ENCODE data around the gene ABCA4.

The ABCA4 gene

GRCh38 chr1:94084547-94084946, 36.4 kb downstream of the ABCA4 start:
- no peak overlapping the region for H3K4me3 ChIP-seq (replicated peaks in 1 of 2; ENCODE audit: low read depth in 2 of 2, low read length in 2 of 2)
- DNase-seq (ENCODE audit: low read depth in 2 of 2): no peak
- TF ChIP-seq CTCF (IDR thresholded peaks at IDR 0.05; ENCODE audit: low read depth, low read length): no peak

DNA sequence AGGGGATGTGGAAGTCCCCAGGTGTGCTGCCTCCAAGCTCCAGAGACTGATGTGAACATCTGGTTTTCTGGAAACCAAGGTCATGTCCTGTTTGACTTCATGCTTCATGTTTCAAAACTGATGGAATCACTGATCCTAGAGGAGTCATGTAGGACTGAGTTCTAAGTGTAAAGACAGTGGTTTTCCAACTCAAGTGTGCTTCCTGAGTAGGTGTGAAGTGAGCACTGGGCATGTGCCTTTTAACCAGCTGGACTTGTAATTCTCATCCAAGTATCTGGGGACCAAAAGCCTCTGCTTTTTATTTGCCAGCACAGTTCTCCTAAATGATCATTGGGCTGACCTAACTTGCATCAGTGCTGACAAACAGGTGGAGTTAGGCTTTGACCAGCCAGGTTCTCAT, 36.9 kb downstream of the ABCA4 start:
- no peak for DNase-seq (ENCODE audit: low read depth in 2 of 2)
- H3K4me3 ChIP-seq (replicated peaks in 1 of 2; ENCODE audit: low read depth in 2 of 2, low read length in 2 of 2): no peak overlapping the region
- TF ChIP-seq CTCF (IDR thresholded peaks at IDR 0.05; ENCODE audit: low read depth, low read length): no peak

- no peak for DNase-seq (ENCODE audit: low read depth in 2 of 2)
- TF ChIP-seq CTCF (IDR thresholded peaks at IDR 0.05; ENCODE audit: low read depth, low read length): no peak
- no peak overlapping the region for H3K4me3 ChIP-seq (replicated peaks in 1 of 2; ENCODE audit: low read depth in 2 of 2, low read length in 2 of 2)
Observed at GRCh38 chr1:94083681-94084080, 37.3 kb downstream of the ABCA4 start.

GRCh38 chr1:94081566-94082344, 39.2 kb downstream of the ABCA4 start:
- DNase-seq (ENCODE audit: low read depth in 2 of 2): peak; percentile 71 to 86
- H3K4me3 ChIP-seq (replicated peaks in 1 of 2; ENCODE audit: low read depth in 2 of 2, low read length in 2 of 2): no peak overlapping the region
- no peak for TF ChIP-seq CTCF (IDR thresholded peaks at IDR 0.05; ENCODE audit: low read depth, low read length)

DNA sequence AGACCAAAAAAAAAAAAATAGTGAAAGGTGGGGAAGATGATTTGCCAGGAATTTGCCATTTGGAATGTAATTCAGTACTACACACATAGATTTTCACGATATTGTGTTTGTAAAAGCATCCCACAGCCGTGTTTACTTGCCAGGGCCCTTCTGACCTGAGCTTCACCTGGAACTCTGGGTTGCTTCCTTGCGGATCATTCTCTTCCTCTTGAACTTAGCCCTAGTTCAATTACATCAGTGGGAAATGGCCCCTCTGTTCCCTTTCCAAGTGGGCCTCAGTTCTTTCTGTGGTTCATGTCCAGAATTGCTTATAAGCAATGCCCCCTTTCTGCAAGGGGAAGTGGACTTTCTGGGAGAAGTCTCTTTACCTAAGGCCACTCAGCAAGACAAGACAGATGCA, 41.0 kb downstream of the ABCA4 start:
- TF ChIP-seq CTCF (IDR thresholded peaks at IDR 0.05; ENCODE audit: low read depth, low read length): no peak
- no peak overlapping the region for H3K4me3 ChIP-seq (replicated peaks in 1 of 2; ENCODE audit: low read depth in 2 of 2, low read length in 2 of 2)
- DNase-seq (ENCODE audit: low read depth in 2 of 2): no peak

- TF ChIP-seq CTCF (IDR thresholded peaks at IDR 0.05; ENCODE audit: low read depth, low read length): no peak
- no peak overlapping the region for H3K4me3 ChIP-seq (replicated peaks in 1 of 2; ENCODE audit: low read depth in 2 of 2, low read length in 2 of 2)
- no peak for DNase-seq (ENCODE audit: low read depth in 2 of 2)
Observed at GRCh38 chr1:94079080-94079940, 41.6 kb downstream of the ABCA4 start.

All from cardiac fibroblast (primary cell).